HG02623 (cell line): ENCODE data around the gene NUB1.

Experiments
- ATAC-seq: cut with Tn5 transposase; IDR thresholded peaks from one replicate; pipeline ENCODE4 v1.9.1; 2021; ENCODE audit warnings: moderate library complexity; ENCODE audit not compliant: unreplicated experiment

The NUB1 gene

DNA sequence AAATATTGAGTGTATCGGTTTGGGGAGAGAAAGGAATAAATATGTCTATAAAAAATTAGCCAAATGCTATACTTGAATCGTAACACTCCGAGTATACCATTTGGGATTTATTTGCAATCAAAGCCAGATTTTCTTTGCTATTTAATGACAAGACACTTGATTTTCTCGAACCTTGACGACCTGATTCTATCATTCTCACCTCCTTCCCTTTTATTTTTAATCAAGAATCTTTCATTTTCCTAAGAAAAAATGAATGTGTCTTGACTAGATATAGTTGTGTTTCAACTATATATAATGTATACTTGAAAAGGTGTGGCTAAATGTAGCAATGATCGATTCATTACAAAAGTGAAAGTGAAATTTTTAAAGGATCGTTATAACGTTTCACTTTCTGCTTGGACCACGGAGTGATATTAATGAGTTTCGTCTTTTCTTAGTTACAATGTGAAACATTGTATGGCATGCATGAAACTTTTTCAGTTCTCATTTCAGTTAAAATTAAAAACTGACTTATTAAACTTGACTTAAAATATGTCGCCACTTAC lies 562 bp downstream of the NUB1 start:
- peak; percentile 35 for ATAC-seq

DNA sequence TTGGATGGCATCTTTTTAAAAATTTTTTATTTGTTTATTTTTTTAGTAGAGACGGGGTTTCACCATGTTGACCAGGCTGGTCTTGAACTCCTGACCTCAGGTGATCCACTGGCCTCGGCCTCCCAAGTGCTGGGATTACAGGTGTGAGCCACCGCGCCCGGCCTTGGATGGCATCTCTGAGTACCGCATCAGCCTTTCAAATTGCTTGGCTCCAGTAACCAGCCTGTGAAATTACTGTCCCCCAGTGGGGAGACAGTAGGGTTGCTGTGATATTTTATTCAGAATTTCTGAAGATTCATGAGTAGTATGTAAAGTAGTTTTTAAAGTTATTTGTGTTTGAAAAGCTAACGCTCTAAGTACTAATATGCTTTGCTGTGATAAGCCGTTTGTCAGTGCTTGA lies 1.2 kb downstream of the NUB1 start:
- no peak for ATAC-seq

- ATAC-seq, result no peak
Measured at GRCh38 chr7:151343516-151343915, 1.9 kb downstream of the NUB1 start.

GRCh38 chr7:151345576-151346469 lies 4.2 kb downstream of the NUB1 start:
- no peak for ATAC-seq

- ATAC-seq, result no peak
Measured at GRCh38 chr7:151346470-151346769, 4.8 kb downstream of the NUB1 start.

DNA sequence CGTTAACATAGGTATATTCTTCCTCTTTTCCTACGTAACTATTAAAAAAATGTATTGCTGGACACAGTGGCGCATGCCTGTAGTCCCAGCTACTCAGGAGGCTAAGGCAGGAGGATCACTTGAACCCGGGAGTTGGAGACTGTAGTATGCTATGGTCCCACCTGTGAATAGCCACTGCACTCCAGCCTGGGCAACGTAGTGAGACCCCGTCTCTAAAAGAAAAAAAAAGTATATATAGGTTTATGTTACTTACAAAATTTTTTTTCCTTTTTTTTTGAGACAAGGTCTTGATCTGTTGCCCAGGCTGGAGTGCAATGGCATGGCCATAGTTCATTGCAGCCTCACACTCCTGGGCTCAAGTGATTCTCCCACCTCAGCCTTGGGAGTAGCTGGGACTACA lies 5.6 kb downstream of the NUB1 start:
- ATAC-seq, result no peak

DNA sequence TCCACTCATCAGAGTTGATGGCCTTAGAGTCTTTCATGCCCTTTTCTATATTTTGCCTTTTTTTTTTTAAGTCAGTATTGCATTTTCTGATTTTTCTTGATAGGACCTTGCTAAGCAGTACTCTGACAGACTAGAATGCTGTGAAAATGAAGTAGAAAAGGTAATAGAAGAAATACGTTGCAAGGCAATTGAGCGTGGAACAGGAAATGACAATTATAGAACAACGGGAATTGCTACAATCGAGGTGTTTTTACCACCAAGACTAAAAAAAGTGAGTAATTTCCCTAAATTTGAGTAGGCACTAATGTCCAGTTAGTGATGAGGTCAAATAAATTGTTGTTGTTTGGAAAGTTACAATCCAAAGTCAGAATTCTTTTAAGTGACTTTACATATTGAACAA lies 7.4 kb downstream of the NUB1 start:
- no peak for ATAC-seq

- peak; percentile 33 for ATAC-seq
Measured at GRCh38 chr7:151349507-151349853, 7.9 kb downstream of the NUB1 start.

GRCh38 chr7:151351027-151351426 lies 9.4 kb downstream of the NUB1 start:
- ATAC-seq, result no peak

- ATAC-seq, result peak; percentile 35
Measured at GRCh38 chr7:151351967-151352366, 10.4 kb downstream of the NUB1 start.

- ATAC-seq, result no peak
Measured at GRCh38 chr7:151352512-151352911, 10.9 kb downstream of the NUB1 start.

DNA sequence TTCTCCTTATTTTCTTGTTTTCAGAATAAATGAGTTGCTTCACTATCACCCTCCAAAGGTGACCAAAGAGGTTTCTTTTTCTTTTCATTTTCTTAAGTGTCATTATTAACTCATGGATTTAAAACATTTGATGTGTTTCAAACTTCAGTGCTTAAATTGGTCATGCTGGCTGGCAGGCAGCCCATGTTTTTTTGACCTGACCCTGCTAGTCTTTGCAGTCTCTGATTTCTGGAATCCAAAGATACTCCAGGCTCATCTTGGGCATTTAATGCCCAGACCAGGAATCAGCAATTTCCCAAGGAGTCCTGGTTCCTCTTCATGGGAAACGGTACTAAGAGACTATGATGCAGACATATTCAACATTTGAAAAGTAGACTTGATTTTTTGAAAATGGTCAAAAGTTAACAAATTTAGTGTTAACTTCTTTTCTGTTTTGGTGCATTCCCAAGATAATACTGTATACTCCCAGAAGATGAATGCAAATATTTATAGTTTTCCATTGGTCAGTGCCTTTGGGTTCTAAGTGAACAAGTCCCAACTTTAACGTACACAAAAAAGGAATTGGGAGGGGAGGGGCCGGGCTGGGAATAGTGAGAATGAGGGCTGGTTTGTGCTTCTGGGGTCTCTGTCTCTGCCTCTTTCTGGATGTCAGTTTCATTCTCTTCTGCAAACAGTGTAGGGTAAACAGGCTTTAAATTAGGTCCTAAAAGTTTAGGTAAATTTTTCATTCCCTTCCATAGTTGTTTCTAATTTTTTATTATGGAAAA lies 19.8 kb downstream of the NUB1 start:
- no peak for ATAC-seq

GRCh38 chr7:151363182-151363581 lies 21.6 kb downstream of the NUB1 start:
- ATAC-seq, result no peak

GRCh38 chr7:151366166-151366879 lies 24.7 kb downstream of the NUB1 start:
- ATAC-seq, result no peak

GRCh38 chr7:151366880-151367222 lies 25.2 kb downstream of the NUB1 start:
- no peak for ATAC-seq

GRCh38 chr7:151367284-151367683 lies 25.7 kb downstream of the NUB1 start:
- ATAC-seq, result no peak

GRCh38 chr7:151368136-151368571 lies 26.5 kb downstream of the NUB1 start:
- ATAC-seq, result peak; percentile 92

DNA sequence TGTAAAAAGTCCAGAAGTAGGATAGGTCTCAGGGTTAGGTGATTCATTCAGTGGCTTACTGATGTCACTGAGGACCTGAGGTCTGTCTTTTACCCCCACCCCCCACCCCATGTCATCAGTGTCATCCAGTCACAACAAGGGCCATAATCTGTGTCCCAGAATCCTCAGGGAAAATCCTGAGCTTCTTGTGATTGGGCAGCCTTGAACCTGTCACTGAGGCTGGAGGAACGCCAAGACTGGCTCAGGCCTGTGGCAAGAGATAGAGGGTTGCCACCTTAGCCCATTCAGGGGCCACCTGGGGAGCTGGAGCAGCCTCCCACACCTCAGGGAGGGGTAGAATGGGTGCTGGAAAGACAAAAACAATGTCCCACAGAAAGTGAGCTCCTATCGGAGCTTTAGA lies 29.7 kb downstream of the NUB1 start:
- no peak for ATAC-seq

- ATAC-seq, result no peak
Measured at GRCh38 chr7:151372612-151373265, 31.1 kb downstream of the NUB1 start.

DNA sequence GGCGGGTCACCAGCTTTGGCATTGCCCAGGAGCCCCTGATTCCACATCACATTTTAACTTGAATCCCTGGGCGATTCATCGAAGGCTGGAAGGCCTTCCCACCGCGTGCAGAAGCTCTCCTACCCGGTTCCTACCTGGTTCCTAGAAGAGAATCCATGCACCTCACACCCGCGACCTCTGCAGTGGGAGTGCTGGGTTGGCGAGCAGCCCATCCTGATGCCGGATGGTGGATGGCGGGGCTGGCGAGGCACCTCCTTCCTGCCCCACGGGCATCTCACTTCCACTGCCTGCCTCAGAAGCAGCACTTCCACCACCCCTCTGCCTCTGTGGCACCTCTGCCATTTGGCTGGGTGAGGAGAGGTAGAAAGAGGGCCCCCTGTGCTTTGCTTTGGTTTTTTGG lies 32.0 kb downstream of the NUB1 start:
- ATAC-seq, result no peak

DNA sequence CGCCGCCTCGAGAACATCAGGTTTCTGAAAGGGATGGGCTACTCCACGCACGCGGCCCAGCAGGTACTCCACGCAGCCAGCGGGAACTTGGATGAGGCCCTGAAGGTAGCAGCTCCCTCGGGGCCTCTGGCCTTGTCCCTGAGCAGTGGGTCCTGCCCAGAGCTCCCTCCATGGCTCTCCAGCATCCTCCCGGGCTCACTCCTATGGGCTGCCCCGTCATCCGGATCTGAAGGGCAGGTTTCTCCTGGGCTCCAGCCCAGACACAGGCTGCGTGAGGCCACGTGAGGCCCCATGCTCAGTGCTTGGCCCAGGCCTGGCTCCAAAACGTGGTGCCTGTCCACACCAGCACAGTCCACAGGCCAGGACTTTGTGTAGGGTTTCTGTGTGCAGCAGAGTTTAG lies 32.5 kb downstream of the NUB1 start:
- ATAC-seq, result no peak
